ENCODE data around the gene ATP6V0C. TPM values are rescaled to one million over a fixed set of nuclear protein-coding genes. Genes with fewer than 3 reads are reported as not detected.

ATP6V0C gene
- total RNA-seq, 1 donor from 2014 or later: 311 TPM

DNA sequence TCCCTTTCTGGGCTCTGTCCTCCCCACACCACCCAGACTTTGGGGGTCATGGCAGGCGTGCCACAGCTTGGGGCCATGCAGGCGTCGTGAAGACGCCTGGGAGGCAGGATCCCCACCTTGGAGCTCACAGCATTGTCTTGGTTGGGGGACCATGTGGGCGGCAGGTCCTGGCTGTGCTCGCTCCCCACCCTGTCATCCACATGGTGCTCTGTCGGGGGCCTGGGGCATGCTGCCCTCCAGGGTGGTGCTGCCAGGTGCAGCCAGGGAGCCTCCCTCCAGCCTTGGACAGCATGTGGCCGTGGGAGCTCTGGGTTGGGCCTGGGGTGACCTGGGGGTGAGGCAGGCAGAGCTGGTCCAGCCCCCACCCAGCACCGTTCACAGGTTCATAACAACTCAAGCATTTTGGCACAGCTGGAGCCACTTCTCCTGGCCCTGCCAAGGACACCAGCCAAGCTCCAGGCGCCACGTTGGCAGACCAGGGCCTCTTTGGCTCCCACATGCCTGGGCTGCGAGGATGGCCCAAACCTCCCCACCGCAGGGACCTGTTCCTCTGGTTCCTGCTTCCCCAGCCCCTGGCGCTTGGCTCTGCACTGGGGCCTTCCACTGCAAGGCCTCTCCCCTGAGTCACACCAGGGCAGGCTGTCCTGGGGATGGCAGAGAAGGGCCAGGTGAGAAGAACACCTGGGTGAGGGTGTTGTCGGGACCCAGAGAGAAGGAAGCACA, 15.1 kb upstream of the ATP6V0C start:
- Histone ChIP-seq H3K9me3 (ENCODE audit: insufficient read depth, low read depth, low read length) (no peaks in the 10 kb centered on the region), H3K4me1 (ENCODE audit: insufficient read depth, low read length) (peaks cover 12% of the 10 kb centered on the region), H3K9ac (ENCODE audit: low read length) (no peak overlapping the region), H2AFZ (ENCODE audit: low read depth, low read length) (no peak overlapping the region), H3K4me2 (ENCODE audit: low read length) (no peak overlapping the region), H4K20me1 (ENCODE audit: insufficient read depth, low read length) (peaks cover 19% of the 10 kb centered on the region), H3K79me2 (ENCODE audit: insufficient read depth, low read length) (no peaks in the 10 kb centered on the region), H3K36me3 (ENCODE audit: insufficient read depth, low read length) (no peaks in the 10 kb centered on the region), H3K27me3 (ENCODE audit: insufficient read depth, low read length) (no peaks in the 10 kb centered on the region), H3K4me3 (ENCODE audit: insufficient read depth, low read depth, low read length) (no peak overlapping the region), H3K27ac (ENCODE audit: low read depth, low read length) (no peak overlapping the region)
- FAIRE-seq (no peak), DNase-seq (ENCODE audit: low read depth) (no peak)
- no peak for TF ChIP-seq EZH2 (IDR thresholded peaks at IDR 0.05; ENCODE audit: insufficient read depth, low read length)
- TF ChIP-seq, protein P1, sequence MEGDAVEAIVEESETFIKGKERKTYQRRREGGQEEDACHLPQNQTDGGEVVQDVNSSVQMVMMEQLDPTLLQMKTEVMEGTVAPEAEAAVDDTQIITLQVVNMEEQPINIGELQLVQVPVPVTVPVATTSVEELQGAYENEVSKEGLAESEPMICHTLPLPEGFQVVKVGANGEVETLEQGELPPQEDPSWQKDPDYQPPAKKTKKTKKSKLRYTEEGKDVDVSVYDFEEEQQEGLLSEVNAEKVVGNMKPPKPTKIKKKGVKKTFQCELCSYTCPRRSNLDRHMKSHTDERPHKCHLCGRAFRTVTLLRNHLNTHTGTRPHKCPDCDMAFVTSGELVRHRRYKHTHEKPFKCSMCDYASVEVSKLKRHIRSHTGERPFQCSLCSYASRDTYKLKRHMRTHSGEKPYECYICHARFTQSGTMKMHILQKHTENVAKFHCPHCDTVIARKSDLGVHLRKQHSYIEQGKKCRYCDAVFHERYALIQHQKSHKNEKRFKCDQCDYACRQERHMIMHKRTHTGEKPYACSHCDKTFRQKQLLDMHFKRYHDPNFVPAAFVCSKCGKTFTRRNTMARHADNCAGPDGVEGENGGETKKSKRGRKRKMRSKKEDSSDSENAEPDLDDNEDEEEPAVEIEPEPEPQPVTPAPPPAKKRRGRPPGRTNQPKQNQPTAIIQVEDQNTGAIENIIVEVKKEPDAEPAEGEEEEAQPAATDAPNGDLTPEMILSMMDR (IDR thresholded peaks at IDR 0.05; ENCODE audit: insufficient read depth, low read depth, low read length): no peak
- H3K36me3 Mint-ChIP-seq (ENCODE audit: low read depth, unreplicated experiment): peaks cover 5% of the 10 kb centered on the region
- no peak overlapping the region for H3K27ac Mint-ChIP-seq (ENCODE audit: unreplicated experiment)
- no peaks in the 10 kb centered on the region for H3K9me3 Mint-ChIP-seq (ENCODE audit: unreplicated experiment)
- H3K27me3 Mint-ChIP-seq (ENCODE audit: low read depth, unreplicated experiment): no peaks in the 10 kb centered on the region
- peaks cover 8% of the 10 kb centered on the region for H3K4me1 Mint-ChIP-seq (ENCODE audit: low read depth, unreplicated experiment)
- no peak overlapping the region for H3K4me3 Mint-ChIP-seq (ENCODE audit: unreplicated experiment)

DNA sequence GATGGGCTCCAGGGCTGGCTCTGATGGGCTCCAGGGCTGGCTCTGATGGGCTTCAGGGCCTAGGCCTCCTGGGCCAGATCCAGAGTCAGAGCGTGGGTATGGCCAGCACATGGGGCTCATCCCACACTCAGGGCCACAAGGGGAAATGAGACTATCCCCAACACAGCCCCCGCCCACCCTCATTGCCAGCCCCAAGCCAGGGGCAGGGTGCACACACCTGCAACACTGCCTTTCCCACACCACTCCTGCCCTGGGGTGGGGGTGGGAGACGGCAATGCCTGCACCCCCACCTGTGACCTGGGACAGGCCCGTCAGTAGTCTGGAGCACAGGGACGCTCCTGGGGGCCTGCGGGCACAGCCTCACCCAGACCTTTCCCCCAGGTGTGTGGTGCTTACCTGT, 14.3 kb upstream of the ATP6V0C start:
- peaks cover 5% of the 10 kb centered on the region for H3K36me3 Mint-ChIP-seq (ENCODE audit: low read depth, unreplicated experiment)
- peaks cover 12% of the 10 kb centered on the region for H3K4me1 ChIP-seq (ENCODE audit: insufficient read depth, low read length)
- H3K27ac ChIP-seq (ENCODE audit: low read depth, low read length): no peak overlapping the region
- H3K4me2 ChIP-seq (ENCODE audit: low read length): no peak overlapping the region
- no peak overlapping the region for H3K4me3 Mint-ChIP-seq (ENCODE audit: unreplicated experiment)
- H3K4me1 Mint-ChIP-seq (ENCODE audit: low read depth, unreplicated experiment): peaks cover 8% of the 10 kb centered on the region
- H3K27me3 ChIP-seq (ENCODE audit: insufficient read depth, low read length): no peaks in the 10 kb centered on the region
- H3K4me3 ChIP-seq (ENCODE audit: insufficient read depth, low read depth, low read length): no peak overlapping the region
- no peaks in the 10 kb centered on the region for H3K79me2 ChIP-seq (ENCODE audit: insufficient read depth, low read length)
- no peak overlapping the region for H3K9ac ChIP-seq (ENCODE audit: low read length)
- FAIRE-seq: no peak
- no peaks in the 10 kb centered on the region for H3K27me3 Mint-ChIP-seq (ENCODE audit: low read depth, unreplicated experiment)
- H3K9me3 Mint-ChIP-seq (ENCODE audit: unreplicated experiment): no peaks in the 10 kb centered on the region
- no peak for TF ChIP-seq EZH2 (IDR thresholded peaks at IDR 0.05; ENCODE audit: insufficient read depth, low read length)
- TF ChIP-seq, protein P1 (IDR thresholded peaks at IDR 0.05; ENCODE audit: insufficient read depth, low read depth, low read length): no peak
- DNase-seq (ENCODE audit: low read depth): no peak
- no peak overlapping the region for H2AFZ ChIP-seq (ENCODE audit: low read depth, low read length)
- H3K36me3 ChIP-seq (ENCODE audit: insufficient read depth, low read length): no peaks in the 10 kb centered on the region
- H4K20me1 ChIP-seq (ENCODE audit: insufficient read depth, low read length): peaks cover 19% of the 10 kb centered on the region
- H3K9me3 ChIP-seq (ENCODE audit: insufficient read depth, low read depth, low read length): no peaks in the 10 kb centered on the region
- H3K27ac Mint-ChIP-seq (ENCODE audit: unreplicated experiment): no peak overlapping the region

DNA sequence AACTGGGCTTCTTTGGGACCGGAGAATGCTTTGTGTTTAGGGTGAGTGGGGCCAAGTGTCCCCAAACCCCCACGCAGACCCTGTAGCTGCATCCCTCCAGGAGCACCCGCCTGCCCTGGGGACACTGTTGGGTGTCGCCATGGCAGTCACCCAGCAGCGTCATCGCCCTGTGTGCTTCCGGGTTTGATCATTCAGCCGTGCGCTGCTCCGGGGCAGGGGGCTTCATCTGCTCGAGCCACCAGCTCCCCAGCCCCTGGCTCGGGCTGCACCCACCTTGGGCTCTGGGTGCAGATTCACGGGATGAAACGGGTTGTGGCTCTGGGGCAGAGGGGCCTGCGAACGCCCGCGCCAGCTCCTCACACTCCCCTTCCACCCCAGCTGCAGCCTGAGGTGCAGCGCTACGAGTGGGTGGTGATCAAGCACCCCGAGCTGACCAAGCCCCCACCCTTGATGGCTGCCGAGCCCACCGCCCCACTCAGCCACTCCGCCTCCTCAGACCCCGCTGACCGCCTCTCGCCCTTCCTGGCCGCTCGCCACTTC, 13.8 kb upstream of the ATP6V0C start:
- H3K4me1 Mint-ChIP-seq (ENCODE audit: low read depth, unreplicated experiment): peaks cover 8% of the 10 kb centered on the region

More for the DNA sequence above, 13.8 kb upstream of the ATP6V0C start:
- Mint-ChIP-seq H3K36me3 (ENCODE audit: low read depth, unreplicated experiment) (peaks cover 5% of the 10 kb centered on the region), H3K9me3 (ENCODE audit: unreplicated experiment) (no peaks in the 10 kb centered on the region), H3K27me3 (ENCODE audit: low read depth, unreplicated experiment) (no peaks in the 10 kb centered on the region), H3K4me3 (ENCODE audit: unreplicated experiment) (no peak overlapping the region), H3K27ac (ENCODE audit: unreplicated experiment) (no peak overlapping the region)
- DNase-seq (ENCODE audit: low read depth) (no peak), FAIRE-seq (no peak)
- TF ChIP-seq, protein P1 (IDR thresholded peaks at IDR 0.05; ENCODE audit: insufficient read depth, low read depth, low read length): no peak
- no peak for TF ChIP-seq EZH2 (IDR thresholded peaks at IDR 0.05; ENCODE audit: insufficient read depth, low read length)
- Histone ChIP-seq H4K20me1 (ENCODE audit: insufficient read depth, low read length) (peaks cover 19% of the 10 kb centered on the region), H2AFZ (ENCODE audit: low read depth, low read length) (no peak overlapping the region), H3K4me1 (ENCODE audit: insufficient read depth, low read length) (peaks cover 12% of the 10 kb centered on the region), H3K79me2 (ENCODE audit: insufficient read depth, low read length) (no peaks in the 10 kb centered on the region), H3K27ac (ENCODE audit: low read depth, low read length) (no peak overlapping the region), H3K9ac (ENCODE audit: low read length) (no peak overlapping the region), H3K36me3 (ENCODE audit: insufficient read depth, low read length) (no peaks in the 10 kb centered on the region), H3K9me3 (ENCODE audit: insufficient read depth, low read depth, low read length) (no peaks in the 10 kb centered on the region), H3K27me3 (ENCODE audit: insufficient read depth, low read length) (no peaks in the 10 kb centered on the region), H3K4me3 (ENCODE audit: insufficient read depth, low read depth, low read length) (no peak overlapping the region), H3K4me2 (ENCODE audit: low read length) (no peak overlapping the region)
